HepG2 (cell line): ENCODE results near the gene TM4SF20. TPM values are rescaled to one million over a fixed set of nuclear protein-coding genes. Genes with fewer than 3 reads are reported as not detected.

ENCODE experiments used
- AHDC1 ChIP-seq: sonication (generic); formaldehyde crosslinking; IDR thresholded peaks from 2 replicates; pipeline ENCODE4 v1.5.1; 2020; ENCODE audit warnings: mild to moderate bottlenecking, missing genetic modification reagents, borderline replicate concordance
- ELF1 ChIP-seq: sonication (generic); formaldehyde crosslinking; IDR thresholded peaks from 2 replicates; pipeline ENCODE4 v1.4.0; 2020; ENCODE audit warnings: missing genetic modification reagents
- ETS1 ChIP-seq: sonication (generic); formaldehyde crosslinking; IDR thresholded peaks from 2 replicates; pipeline ENCODE4 v1.4.0; 2020; ENCODE audit warnings: missing genetic modification reagents
- NR2C2 ChIP-seq: sonication (generic); formaldehyde crosslinking; IDR thresholded peaks from 2 replicates; pipeline ENCODE4 v1.4.0; 2020; ENCODE audit warnings: missing genetic modification reagents, mild to moderate bottlenecking, moderate library complexity, borderline replicate concordance
- ONECUT2 ChIP-seq: sonication (generic); formaldehyde crosslinking; IDR thresholded peaks from 2 replicates; pipeline ENCODE4 v1.4.0; 2020; ENCODE audit warnings: missing genetic modification reagents
- TAF15 ChIP-seq: fragments of 200-400 bp; formaldehyde crosslinking; IDR thresholded peaks from one replicate; pipeline ENCODE4 v1.6.1; 2018; ENCODE audit warnings: mild to moderate bottlenecking, low read depth, low read length; ENCODE audit not compliant: poor library complexity, severe bottlenecking
- THAP11 ChIP-seq: IDR thresholded peaks from 2 replicates; pipeline ENCODE4 v1.6.1; 2016; ENCODE audit warnings: missing biosample characterization, missing genetic modification reagents
- TRIM24 ChIP-seq: sonication (generic); formaldehyde crosslinking; IDR thresholded peaks from 2 replicates; pipeline ENCODE4 v1.8.0; 2022; ENCODE audit warnings: mild to moderate bottlenecking, missing genetic modification reagents
- ZNF292 ChIP-seq: sonication (generic); formaldehyde crosslinking; IDR thresholded peaks from 2 replicates; pipeline ENCODE4 v1.8.1; 2022; ENCODE audit warnings: mild to moderate bottlenecking, low read depth, missing genetic modification reagents, borderline replicate concordance
- ZNF33A ChIP-seq: sonication (generic); formaldehyde crosslinking; IDR thresholded peaks from 2 replicates; pipeline ENCODE4 v1.5.1; 2020; ENCODE audit warnings: missing genetic modification reagents, mild to moderate bottlenecking, moderate library complexity, borderline replicate concordance
- ZNF367 ChIP-seq: sonication (generic); formaldehyde crosslinking; IDR thresholded peaks from 2 replicates; pipeline ENCODE4 v1.4.0; 2020; ENCODE audit warnings: missing genetic modification reagents, borderline replicate concordance
- ZNF382 ChIP-seq: sonication (generic); formaldehyde crosslinking; IDR thresholded peaks from 2 replicates; pipeline ENCODE4 v1.5.0; 2020; ENCODE audit warnings: missing genetic modification reagents, mild to moderate bottlenecking, borderline replicate concordance
- ZNF691 ChIP-seq: sonication (generic); formaldehyde crosslinking; IDR thresholded peaks from 2 replicates; pipeline ENCODE4 v1.4.0; 2020; ENCODE audit warnings: missing genetic modification reagents, low read depth, mild to moderate bottlenecking, borderline replicate concordance
- ZSCAN21 ChIP-seq: sonication (generic); formaldehyde crosslinking; IDR thresholded peaks from 2 replicates; pipeline ENCODE4 v1.8.0; 2022; ENCODE audit warnings: mild to moderate bottlenecking, missing genetic modification reagents, moderate library complexity, borderline replicate concordance
- polyA plus RNA-seq, 8 experiments: library from polyadenylated mRNA; depleted of rRNA in 3 of 8; stranded (reverse) in 7 of 8; unstranded in 1 of 8; fragments of >200 nt; fragmentation: Illumina TruSeq in 4 of 8; extraction: Trizol in 4 of 8; gene quantifications; 2 replicates each; pipeline versions ENCODE4 v1.2.1 to v1.2.3, GENCODE V29; 2011 to 2016; ENCODE audit warnings: low read depth in 4 of 8, missing spikeins in 1 of 8, mixed read lengths in 1 of 8; ENCODE audit not compliant: insufficient read depth in 1 of 8
- total RNA-seq, 5 experiments: library from RNA; depleted of rRNA; stranded (reverse); fragments of >200 nt; fragmentation: Illumina TruSeq; extraction: Trizol; gene quantifications; 2 replicates each; pipeline ENCODE4 v1.2.3, GENCODE V29; 2016; ENCODE audit warnings: low read depth in 1 of 5
- TF ChIP-seq, protein P1 (sequence below): sonication (generic); formaldehyde crosslinking; IDR thresholded peaks from 2 replicates; pipeline ENCODE4 v1.8.1; 2023; ENCODE audit warnings: missing genetic modification reagents, inconsistent platforms, borderline replicate concordance
- TF ChIP-seq, protein P2 (sequence below): sonication (generic); formaldehyde crosslinking; IDR thresholded peaks from 2 replicates; pipeline ENCODE4 v1.5.0; 2020; ENCODE audit warnings: mild to moderate bottlenecking, missing genetic modification reagents, moderate library complexity

Gene TM4SF20
- total and polyA plus RNA-seq, 2 of the 13 experiments (the other 11 are each of a cell fraction or from before 2014, with no cell fraction given), result not detected

- peak; percentile 86; the same call in 1 of the 2 replicates for TF ChIP-seq AHDC1 (CRISPR knock-in tag)
- TF ChIP-seq ELF1 (CRISPR knock-in tag), result peak; percentile 98
- TF ChIP-seq TAF15, result no peak
- peak; percentile 96 for TF ChIP-seq ZNF691 (CRISPR knock-in tag)
- TF ChIP-seq THAP11 (CRISPR knock-in tag), result peak; percentile 95
- TF ChIP-seq ETS1 (CRISPR knock-in tag), result 0 out of 2 replicates have a peak, but pooled peaks have one; percentile 88
- peak; percentile 55 for TF ChIP-seq ONECUT2 (CRISPR knock-in tag)
- TF ChIP-seq, protein P1, sequence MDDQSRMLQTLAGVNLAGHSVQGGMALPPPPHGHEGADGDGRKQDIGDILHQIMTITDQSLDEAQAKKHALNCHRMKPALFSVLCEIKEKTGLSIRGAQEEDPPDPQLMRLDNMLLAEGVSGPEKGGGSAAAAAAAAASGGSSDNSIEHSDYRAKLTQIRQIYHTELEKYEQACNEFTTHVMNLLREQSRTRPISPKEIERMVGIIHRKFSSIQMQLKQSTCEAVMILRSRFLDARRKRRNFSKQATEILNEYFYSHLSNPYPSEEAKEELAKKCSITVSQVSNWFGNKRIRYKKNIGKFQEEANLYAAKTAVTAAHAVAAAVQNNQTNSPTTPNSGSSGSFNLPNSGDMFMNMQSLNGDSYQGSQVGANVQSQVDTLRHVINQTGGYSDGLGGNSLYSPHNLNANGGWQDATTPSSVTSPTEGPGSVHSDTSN, result peak; percentile 65; the same call in 1 of the 2 replicates
- TF ChIP-seq, protein P2, sequence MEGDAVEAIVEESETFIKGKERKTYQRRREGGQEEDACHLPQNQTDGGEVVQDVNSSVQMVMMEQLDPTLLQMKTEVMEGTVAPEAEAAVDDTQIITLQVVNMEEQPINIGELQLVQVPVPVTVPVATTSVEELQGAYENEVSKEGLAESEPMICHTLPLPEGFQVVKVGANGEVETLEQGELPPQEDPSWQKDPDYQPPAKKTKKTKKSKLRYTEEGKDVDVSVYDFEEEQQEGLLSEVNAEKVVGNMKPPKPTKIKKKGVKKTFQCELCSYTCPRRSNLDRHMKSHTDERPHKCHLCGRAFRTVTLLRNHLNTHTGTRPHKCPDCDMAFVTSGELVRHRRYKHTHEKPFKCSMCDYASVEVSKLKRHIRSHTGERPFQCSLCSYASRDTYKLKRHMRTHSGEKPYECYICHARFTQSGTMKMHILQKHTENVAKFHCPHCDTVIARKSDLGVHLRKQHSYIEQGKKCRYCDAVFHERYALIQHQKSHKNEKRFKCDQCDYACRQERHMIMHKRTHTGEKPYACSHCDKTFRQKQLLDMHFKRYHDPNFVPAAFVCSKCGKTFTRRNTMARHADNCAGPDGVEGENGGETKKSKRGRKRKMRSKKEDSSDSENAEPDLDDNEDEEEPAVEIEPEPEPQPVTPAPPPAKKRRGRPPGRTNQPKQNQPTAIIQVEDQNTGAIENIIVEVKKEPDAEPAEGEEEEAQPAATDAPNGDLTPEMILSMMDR, result peak; percentile 56
- TF ChIP-seq ZSCAN21 (CRISPR knock-in tag), result peak; percentile 94
- TF ChIP-seq ZNF367 (CRISPR knock-in tag), result peak; percentile 87; the same call in 1 of the 2 replicates
- peak; percentile 76; the same call in 1 of the 2 replicates for TF ChIP-seq ZNF292 (CRISPR knock-in tag)
- no peak; the same call in 1 of the 2 replicates for TF ChIP-seq ZNF382 (CRISPR knock-in tag)
- no peak for TF ChIP-seq TRIM24 (CRISPR knock-in tag)
- peak; percentile 90 for TF ChIP-seq NR2C2
- 0 out of 2 replicates have a peak, but pooled peaks have one; percentile 88 for TF ChIP-seq ZNF33A (CRISPR knock-in tag)
These were observed 53.9 kb downstream of the TM4SF20 start, which contains the start of gene MFF (continued) for GRCh38 chr2:227324995-227325838.
